Loucy (cell line): ENCODE results near the gene CDH24.

Experiments
- H2AFZ ChIP-seq: fragments of 200-600 bp; sonication (generic); 2 replicates; pipeline ENCODE4 v1.6.0; 2016; ENCODE audit warnings: antibody characterized with exemption, mild to moderate bottlenecking, low read length, moderate library complexity
- H3F3A ChIP-seq: fragments of 200-600 bp; 2 replicates; pipeline ENCODE4 v1.6.0; 2016; ENCODE audit warnings: antibody characterized with exemption, low read depth, mild to moderate bottlenecking
- H3K27me3 ChIP-seq: fragments of 200-600 bp; sonication (generic); 2 replicates; pipeline ENCODE4 v1.6.1; 2014; ENCODE audit warnings: low read length, mild to moderate bottlenecking; ENCODE audit not compliant: insufficient read depth, poor library complexity, severe bottlenecking
- H3K36me3 ChIP-seq: fragments of 200-600 bp; sonication (generic); 2 replicates; pipeline ENCODE4 v1.6.1; 2016; ENCODE audit warnings: low read length; ENCODE audit not compliant: insufficient read depth
- H3K4me1 ChIP-seq: fragments of 200-600 bp; sonication (generic); 2 replicates; pipeline ENCODE4 v1.5.1; 2014; ENCODE audit warnings: low read length, mild to moderate bottlenecking; ENCODE audit not compliant: insufficient read depth, poor library complexity, severe bottlenecking
- H3K4me2 ChIP-seq: fragments of 200-600 bp; sonication (generic); 2 replicates; pipeline ENCODE4 v1.6.0; 2014; ENCODE audit warnings: antibody characterized with exemption, low read length, low read depth, mild to moderate bottlenecking; ENCODE audit not compliant: poor library complexity, severe bottlenecking
- H3K4me3 ChIP-seq: fragments of 200-600 bp; sonication (generic); 2 replicates; pipeline ENCODE4 v1.5.1; 2014; ENCODE audit warnings: low read length, mild to moderate bottlenecking, mixed read lengths; ENCODE audit not compliant: poor library complexity, severe bottlenecking
- H3K79me2 ChIP-seq: fragments of 200-600 bp; sonication (generic); 2 replicates; pipeline ENCODE4 v1.6.1; 2014; ENCODE audit warnings: low read length; ENCODE audit not compliant: insufficient read depth
- H3K9ac ChIP-seq: fragments of 200-600 bp; sonication (generic); 2 replicates; pipeline ENCODE4 v1.6.0; 2014; ENCODE audit warnings: mild to moderate bottlenecking, low read depth, low read length, moderate library complexity; ENCODE audit not compliant: poor library complexity, severe bottlenecking
- H3K9me2 ChIP-seq: fragments of 200-600 bp; sonication (generic); replicated peaks from 2 replicates; pipeline ENCODE4 v1.6.1; 2016; ENCODE audit warnings: low read depth, low read length, mixed read lengths
- H3K9me3 ChIP-seq: fragments of 200-600 bp; sonication (generic); 2 replicates; pipeline ENCODE4 v1.6.1; 2014; ENCODE audit warnings: mild to moderate bottlenecking, antibody characterized with exemption, low read length, low read depth; ENCODE audit not compliant: insufficient read depth
- H4K20me1 ChIP-seq: fragments of 200-600 bp; sonication (generic); 2 replicates; pipeline ENCODE4 v1.6.0; 2014; ENCODE audit warnings: antibody characterized with exemption, low read length, mild to moderate bottlenecking; ENCODE audit not compliant: insufficient read depth, poor library complexity, severe bottlenecking
- EZH2phosphoT487 ChIP-seq: fragments of 200-600 bp; IDR thresholded peaks from 2 replicates; pipeline ENCODE4 v1.6.1; 2018; ENCODE audit warnings: antibody characterized with exemption, mild to moderate bottlenecking, moderate library complexity, borderline replicate concordance
- TF ChIP-seq, protein P1 (sequence below): fragments of 200-600 bp; sonication (generic); conservative IDR thresholded peaks from 2 replicates; pipeline ENCODE4 v1.5.1; 2014; ENCODE audit warnings: mild to moderate bottlenecking, antibody characterized with exemption, low read length

The CDH24 gene

DNA sequence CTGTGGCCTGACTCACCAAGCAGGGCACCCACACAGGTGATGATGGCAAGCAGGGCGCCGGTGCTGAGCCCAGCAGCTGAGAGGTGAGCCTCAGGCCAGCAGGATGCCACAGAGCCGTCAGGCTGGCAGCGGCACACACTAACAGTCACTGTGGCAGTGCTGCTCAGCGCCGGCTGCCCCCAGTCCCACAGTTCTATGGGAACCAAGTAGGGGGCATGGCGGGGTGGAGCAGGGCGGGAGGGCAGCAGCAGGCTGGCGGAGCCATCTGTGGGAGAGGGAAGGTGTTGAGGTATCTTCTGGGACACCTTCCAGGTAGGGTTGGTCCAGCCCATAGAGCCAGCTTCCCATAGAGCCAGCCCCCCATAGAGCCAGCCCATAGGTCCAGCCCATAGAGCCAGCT is 8.3 kb downstream of the CDH24 start:
- no peak overlapping the region for H3K4me2 ChIP-seq
- no peaks in the 10 kb centered on the region for H4K20me1 ChIP-seq
- H3F3A ChIP-seq: no peaks in the 10 kb centered on the region
- TF ChIP-seq, protein P1, sequence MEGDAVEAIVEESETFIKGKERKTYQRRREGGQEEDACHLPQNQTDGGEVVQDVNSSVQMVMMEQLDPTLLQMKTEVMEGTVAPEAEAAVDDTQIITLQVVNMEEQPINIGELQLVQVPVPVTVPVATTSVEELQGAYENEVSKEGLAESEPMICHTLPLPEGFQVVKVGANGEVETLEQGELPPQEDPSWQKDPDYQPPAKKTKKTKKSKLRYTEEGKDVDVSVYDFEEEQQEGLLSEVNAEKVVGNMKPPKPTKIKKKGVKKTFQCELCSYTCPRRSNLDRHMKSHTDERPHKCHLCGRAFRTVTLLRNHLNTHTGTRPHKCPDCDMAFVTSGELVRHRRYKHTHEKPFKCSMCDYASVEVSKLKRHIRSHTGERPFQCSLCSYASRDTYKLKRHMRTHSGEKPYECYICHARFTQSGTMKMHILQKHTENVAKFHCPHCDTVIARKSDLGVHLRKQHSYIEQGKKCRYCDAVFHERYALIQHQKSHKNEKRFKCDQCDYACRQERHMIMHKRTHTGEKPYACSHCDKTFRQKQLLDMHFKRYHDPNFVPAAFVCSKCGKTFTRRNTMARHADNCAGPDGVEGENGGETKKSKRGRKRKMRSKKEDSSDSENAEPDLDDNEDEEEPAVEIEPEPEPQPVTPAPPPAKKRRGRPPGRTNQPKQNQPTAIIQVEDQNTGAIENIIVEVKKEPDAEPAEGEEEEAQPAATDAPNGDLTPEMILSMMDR: no peak
- TF ChIP-seq EZH2phosphoT487: no peak
- H3K36me3 ChIP-seq: no peaks in the 10 kb centered on the region
- no peaks in the 10 kb centered on the region for H3K4me1 ChIP-seq
- no peak overlapping the region for H2AFZ ChIP-seq
- H3K9me2 ChIP-seq: no peaks in the 10 kb centered on the region
- no peak overlapping the region for H3K9ac ChIP-seq
- no peaks in the 10 kb centered on the region for H3K9me3 ChIP-seq
- no peak overlapping the region for H3K4me3 ChIP-seq
- H3K27me3 ChIP-seq: no peaks in the 10 kb centered on the region
- no peaks in the 10 kb centered on the region for H3K79me2 ChIP-seq

DNA sequence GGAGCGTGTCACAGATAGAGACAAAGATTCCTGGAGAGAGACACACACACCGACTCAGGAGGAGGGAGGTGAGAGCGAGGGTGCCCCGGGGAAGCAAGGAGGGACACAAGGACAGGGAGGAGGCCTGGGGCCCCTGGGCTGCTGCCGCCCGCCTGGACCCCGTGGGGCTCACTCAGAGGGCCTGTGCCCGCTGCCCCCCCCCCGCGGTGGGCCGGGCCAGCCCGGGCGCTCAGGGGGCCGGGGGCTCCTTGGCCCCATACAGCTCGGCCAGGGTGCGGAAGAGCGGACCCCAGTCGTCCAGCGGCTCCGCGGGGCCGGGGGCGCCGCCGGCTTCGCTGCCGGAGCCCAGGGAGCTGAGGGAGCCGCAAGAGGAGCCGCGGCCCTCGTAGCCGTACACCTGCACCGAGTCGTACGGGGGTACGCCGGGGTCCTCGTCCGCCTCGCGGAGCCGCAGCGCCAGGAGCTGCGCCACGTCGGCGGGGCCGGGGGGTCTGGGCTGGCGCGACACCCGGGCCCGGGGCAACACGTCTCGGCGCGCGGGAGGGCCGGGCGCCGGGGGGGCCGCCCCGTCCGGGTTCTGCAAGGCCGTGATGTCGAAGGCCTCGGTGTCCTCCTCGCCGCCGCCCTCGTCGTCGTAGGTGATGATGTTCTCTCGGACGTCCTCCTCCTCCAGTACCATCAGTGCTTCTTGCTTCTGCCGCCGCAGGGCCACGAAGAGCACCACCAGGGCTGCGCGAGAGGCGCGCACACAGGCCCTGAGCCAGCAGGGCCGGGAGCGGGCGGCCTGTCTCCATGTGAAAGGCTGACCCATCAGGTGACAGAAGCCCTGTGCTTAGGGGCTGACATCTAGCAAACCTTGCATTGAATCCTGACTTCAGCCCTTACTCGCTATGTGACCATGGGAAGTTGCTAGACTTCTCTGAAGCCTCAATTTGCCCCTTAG is 9.3 kb downstream of the CDH24 start:
- Histone ChIP-seq H3K36me3 (no peaks in the 10 kb centered on the region), H3K9me2 (no peaks in the 10 kb centered on the region), H3K4me1 (no peaks in the 10 kb centered on the region), H3K4me2 (no peak overlapping the region), H2AFZ (no peak overlapping the region), H3K9ac (no peak overlapping the region), H3K4me3 (no peak overlapping the region), H3F3A (no peaks in the 10 kb centered on the region), H3K79me2 (no peaks in the 10 kb centered on the region), H4K20me1 (no peaks in the 10 kb centered on the region), H3K9me3 (no peaks in the 10 kb centered on the region), H3K27me3 (no peaks in the 10 kb centered on the region)
- TF ChIP-seq, protein P1: no peak
- TF ChIP-seq EZH2phosphoT487: no peak

DNA sequence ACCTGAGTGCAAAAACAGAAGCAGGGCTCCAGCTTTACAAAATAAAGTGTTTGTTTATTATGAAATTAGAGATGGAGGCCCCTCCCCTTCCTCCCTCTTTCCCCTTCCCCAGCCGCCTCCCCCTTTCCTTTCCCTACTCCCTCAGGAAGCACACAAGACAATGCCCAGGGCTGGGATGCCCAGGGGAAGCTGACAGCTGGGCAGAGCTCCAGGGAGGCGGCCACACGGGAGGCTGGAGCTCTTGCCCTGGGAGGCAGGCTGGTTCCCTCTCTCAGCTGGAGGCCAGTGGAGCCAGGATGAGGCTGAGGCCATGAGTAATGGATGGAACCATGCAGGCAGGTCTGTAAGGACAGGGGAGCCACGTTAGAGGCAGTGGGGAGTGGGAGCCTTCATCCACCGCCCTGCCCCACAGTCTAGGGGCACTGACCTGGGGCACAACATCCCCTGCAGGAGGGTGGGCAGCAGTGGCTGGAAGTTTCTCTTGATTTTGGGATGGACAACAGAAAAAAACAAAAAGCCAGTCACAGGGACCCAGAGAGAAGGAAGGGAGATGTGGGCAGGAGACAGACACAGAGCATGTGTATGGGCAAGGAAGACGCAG is 10.2 kb downstream of the CDH24 start:
- Histone ChIP-seq H3K9me2 (no peaks in the 10 kb centered on the region), H3F3A (no peaks in the 10 kb centered on the region), H3K4me1 (no peaks in the 10 kb centered on the region), H3K9me3 (no peaks in the 10 kb centered on the region), H3K27me3 (no peaks in the 10 kb centered on the region), H4K20me1 (no peaks in the 10 kb centered on the region), H3K9ac (no peak overlapping the region), H2AFZ (no peak overlapping the region), H3K4me2 (no peak overlapping the region), H3K36me3 (no peaks in the 10 kb centered on the region), H3K79me2 (no peaks in the 10 kb centered on the region), H3K4me3 (no peak overlapping the region)
- TF ChIP-seq EZH2phosphoT487: no peak
- TF ChIP-seq, protein P1: no peak
